AG10803 (cell line): ENCODE data around the gene MT4.

Experiments
- DNase-seq: peaks from one replicate; pipeline ENCODE4 v3.0.0; 2010; ENCODE audit warnings: low read depth
- H3K4me3 ChIP-seq: 2 replicates; pipeline ENCODE4 v1.5.1; 2011; ENCODE audit warnings: mild to moderate bottlenecking, low read length, control low read depth
- CTCF ChIP-seq: conservative IDR thresholded peaks from 2 replicates; pipeline ENCODE4 v1.5.1; 2011; ENCODE audit warnings: mild to moderate bottlenecking, low read length, control low read depth, inconsistent platforms

Gene MT4

GRCh38 chr16:56547949-56548567 is 16.8 kb upstream of the MT4 start:
- no peak overlapping the region for H3K4me3 ChIP-seq
- DNase-seq: no peak
- TF ChIP-seq CTCF: no peak

DNA sequence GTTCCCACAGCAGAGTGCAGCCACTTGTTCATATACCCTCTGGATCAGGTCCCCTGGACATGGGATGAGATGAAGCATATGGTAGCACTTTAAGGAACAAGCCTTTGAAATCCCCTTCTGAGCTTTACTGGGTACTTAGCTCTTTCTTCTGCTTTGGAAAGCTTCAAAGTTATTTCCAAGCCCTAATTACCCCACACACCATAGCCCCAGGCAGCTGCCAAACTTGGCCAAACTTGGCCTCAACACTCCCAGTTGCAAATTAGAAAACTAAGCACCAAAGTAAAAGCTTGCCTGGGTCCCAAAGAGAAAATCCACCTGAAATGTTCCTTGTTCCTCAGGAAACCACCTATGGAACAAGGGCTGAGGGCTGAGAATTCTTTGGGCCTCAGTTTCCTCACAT is 15.7 kb upstream of the MT4 start:
- DNase-seq: no peak
- TF ChIP-seq CTCF: no peak
- no peak overlapping the region for H3K4me3 ChIP-seq

DNA sequence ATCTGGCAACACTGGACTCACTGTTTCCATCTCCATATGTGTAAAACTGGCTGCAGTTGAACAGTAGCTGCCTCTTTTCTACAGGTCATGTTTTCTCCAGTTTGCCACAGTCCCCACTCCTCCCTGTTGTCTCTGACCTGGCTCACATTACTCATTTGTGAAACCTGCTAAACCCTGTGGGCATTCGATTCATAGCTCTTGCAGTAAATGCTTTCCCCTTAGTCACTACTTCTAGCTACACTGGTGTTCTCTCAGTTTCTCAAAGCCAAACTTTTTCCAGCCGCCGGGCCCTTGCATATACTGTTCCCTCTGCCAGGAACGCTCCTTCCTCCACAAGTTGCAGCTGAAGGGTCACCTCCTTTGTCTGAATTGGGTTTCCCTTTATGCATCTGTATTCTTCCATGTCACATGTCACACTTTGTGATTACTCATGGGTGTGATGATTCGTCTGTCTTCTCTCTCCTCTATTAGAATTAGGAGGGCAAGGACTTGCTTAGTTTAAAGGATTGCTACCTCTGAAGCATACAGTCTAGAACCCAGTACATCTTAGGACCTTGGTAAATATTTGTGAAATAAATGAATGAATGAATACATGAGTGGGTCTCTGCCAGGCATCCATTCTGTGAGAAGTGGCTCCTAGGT is 15.0 kb upstream of the MT4 start:
- no peak for TF ChIP-seq CTCF
- no peak for DNase-seq
- no peak overlapping the region for H3K4me3 ChIP-seq

DNA sequence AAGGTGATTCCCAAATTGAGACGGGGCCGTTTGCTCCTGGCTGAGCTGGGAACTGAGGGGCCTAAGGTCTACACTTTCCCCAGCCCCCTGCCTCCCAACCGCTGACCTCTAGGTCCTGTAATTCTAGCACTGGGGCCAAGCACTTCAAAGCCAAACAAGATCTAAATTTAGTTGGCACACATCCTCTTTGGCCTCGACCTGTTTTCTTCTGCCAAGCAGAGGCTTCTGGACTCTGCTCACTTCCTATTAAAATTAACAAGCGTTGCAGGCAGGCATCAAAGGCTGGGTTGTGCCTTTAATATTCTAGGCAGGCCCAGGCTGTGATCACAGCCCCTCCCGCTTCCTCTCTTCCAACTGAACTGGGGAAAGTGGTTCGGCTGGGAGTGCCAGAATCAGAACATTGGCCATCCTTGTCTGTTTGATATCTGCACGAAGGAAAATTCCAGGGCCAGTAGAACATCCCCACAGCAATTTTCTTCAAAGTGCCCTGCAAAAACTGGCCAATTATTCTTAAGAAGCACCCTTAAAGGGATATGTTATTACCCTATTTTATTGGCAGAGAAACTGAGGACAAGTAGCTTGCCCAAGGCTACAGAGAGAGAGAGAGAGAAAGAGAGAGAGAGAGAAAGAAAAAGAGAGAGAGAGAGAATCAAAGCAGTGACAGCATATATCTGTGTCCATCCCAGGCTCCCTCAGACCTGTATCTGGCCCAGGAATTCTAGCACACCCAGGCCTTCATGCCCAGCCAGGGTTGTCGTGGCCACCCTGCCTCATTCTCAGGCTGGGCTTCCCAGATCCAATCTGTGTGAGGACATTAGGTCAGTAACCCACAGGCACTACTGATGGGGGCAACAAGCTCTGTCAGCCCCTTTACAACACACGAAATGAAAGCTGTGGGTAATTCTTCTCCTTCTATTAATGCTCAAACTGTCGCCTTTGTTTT is 12.8 kb upstream of the MT4 start:
- H3K4me3 ChIP-seq: no peak overlapping the region
- DNase-seq: no peak
- no peak for TF ChIP-seq CTCF

- no peak for DNase-seq
- no peak for TF ChIP-seq CTCF
These were observed 10.4 kb upstream of the MT4 start for GRCh38 chr16:56554441-56554840.

GRCh38 chr16:56558024-56558747 is 6.7 kb upstream of the MT4 start:
- TF ChIP-seq CTCF: no peak
- H3K4me3 ChIP-seq: no peak overlapping the region
- DNase-seq: peak; percentile 65

More at GRCh38 chr16:56554441-56554840, 10.4 kb upstream of the MT4 start:
- no peak overlapping the region for H3K4me3 ChIP-seq
